Measurements from ENCODE around the gene RHCG.

The RHCG gene

GRCh38 chr15:89496155-89497098 lies at the start of gene RHCG:
TSS of gene RHCG (minus strand) at chr15:89496583. CDS start at chr15:89496544, 39 bp downstream.
- DNase-seq (ENCODE audit: low spot score) (no peak), FAIRE-seq (no peak)

- FAIRE-seq (no peak), DNase-seq (ENCODE audit: low spot score) (no peak)
Observed at GRCh38 chr15:89543389-89543788, 47.0 kb upstream of the RHCG start.

- FAIRE-seq (no peak), DNase-seq (ENCODE audit: low spot score) (no peak)
Observed at GRCh38 chr15:89542369-89542768, 46.0 kb upstream of the RHCG start.

- no peak for FAIRE-seq
- DNase-seq (ENCODE audit: low spot score): no peak
Observed at GRCh38 chr15:89539027-89539426, 42.6 kb upstream of the RHCG start.

GRCh38 chr15:89533861-89534544 lies 37.6 kb upstream of the RHCG start:
- DNase-seq (ENCODE audit: low spot score): no peak
- FAIRE-seq: no peak

GRCh38 chr15:89531796-89532537 lies 35.6 kb upstream of the RHCG start:
- no peak for FAIRE-seq
- no peak for DNase-seq (ENCODE audit: low spot score)

GRCh38 chr15:89530976-89531375 lies 34.6 kb upstream of the RHCG start:
- DNase-seq (ENCODE audit: low spot score) (no peak), FAIRE-seq (no peak)

- DNase-seq (ENCODE audit: low spot score) (no peak), FAIRE-seq (no peak)
Observed at GRCh38 chr15:89528757-89529352, 32.5 kb upstream of the RHCG start.

GRCh38 chr15:89526601-89527441 lies 30.4 kb upstream of the RHCG start:
- FAIRE-seq (no peak), DNase-seq (ENCODE audit: low spot score) (no peak)

- no peak for FAIRE-seq
Observed at GRCh38 chr15:89526181-89526580, 29.8 kb upstream of the RHCG start.

GRCh38 chr15:89524184-89524583 lies 27.8 kb upstream of the RHCG start:
- FAIRE-seq (no peak), DNase-seq (ENCODE audit: low spot score) (no peak)

More at GRCh38 chr15:89526181-89526580, 29.8 kb upstream of the RHCG start:
- DNase-seq (ENCODE audit: low spot score): no peak

- FAIRE-seq: no peak
- DNase-seq (ENCODE audit: low spot score): no peak
Observed at GRCh38 chr15:89523101-89523500, 26.7 kb upstream of the RHCG start.

- DNase-seq (ENCODE audit: low spot score) (no peak), FAIRE-seq (no peak)
Observed at GRCh38 chr15:89521605-89522004, 25.2 kb upstream of the RHCG start.

- DNase-seq (ENCODE audit: low spot score) (no peak), FAIRE-seq (no peak)
Observed at GRCh38 chr15:89515477-89515876, 19.1 kb upstream of the RHCG start.

- DNase-seq (ENCODE audit: low spot score) (no peak), FAIRE-seq (no peak)
Observed at GRCh38 chr15:89514596-89515406, 18.4 kb upstream of the RHCG start.

GRCh38 chr15:89514186-89514585 lies 17.8 kb upstream of the RHCG start:
- DNase-seq (ENCODE audit: low spot score): no peak
- FAIRE-seq: no peak

GRCh38 chr15:89513284-89513683 lies 16.9 kb upstream of the RHCG start:
- no peak for FAIRE-seq
- DNase-seq (ENCODE audit: low spot score): no peak

GRCh38 chr15:89512631-89513030 lies 16.2 kb upstream of the RHCG start:
- DNase-seq (ENCODE audit: low spot score): no peak
- FAIRE-seq: no peak

- DNase-seq (ENCODE audit: low spot score): no peak
- no peak for FAIRE-seq
Observed at GRCh38 chr15:89506026-89506686, 9.8 kb upstream of the RHCG start.
